Endodermal cell (in vitro differentiated cells): ENCODE measurements around the gene CD80. TPM values are rescaled to one million over a fixed set of nuclear protein-coding genes. Genes with fewer than 3 reads are reported as not detected.

Source experiments
- DNase-seq: peaks from one replicate; pipeline ENCODE4 v3.0.0-alpha.2; 2017
- H3K27ac ChIP-seq: 2 replicates; pipeline ENCODE4 v1.5.1; 2013; ENCODE audit warnings: mild to moderate bottlenecking, low read depth, low read length, moderate library complexity
- H3K27me3 ChIP-seq: 2 replicates; pipeline ENCODE4 v1.6.1; 2013; ENCODE audit warnings: mild to moderate bottlenecking, low read length, moderate library complexity; ENCODE audit not compliant: insufficient read depth, control insufficient read depth, poor library complexity, severe bottlenecking
- H3K36me3 ChIP-seq: 2 replicates; pipeline ENCODE4 v1.7.0; 2013; ENCODE audit warnings: mild to moderate bottlenecking, low read length, moderate library complexity; ENCODE audit not compliant: control insufficient read depth, insufficient read depth
- H3K4me1 ChIP-seq: one replicate; pipeline ENCODE4 v1.7.0; 2013; ENCODE audit warnings: low read length; ENCODE audit not compliant: control insufficient read depth, insufficient read depth
- H3K4me3 ChIP-seq: 2 replicates; pipeline ENCODE4 v1.5.1; 2013; ENCODE audit warnings: mild to moderate bottlenecking, low read length, moderate library complexity
- H3K9ac ChIP-seq: 2 replicates; pipeline ENCODE4 v1.6.1; 2013; ENCODE audit warnings: mild to moderate bottlenecking, low read length, moderate library complexity; ENCODE audit not compliant: poor library complexity, severe bottlenecking; ENCODE audit errors: extremely low read depth
- H3K9me3 ChIP-seq: 2 replicates; pipeline ENCODE4 v1.6.1; 2013; ENCODE audit warnings: mild to moderate bottlenecking, low read length, moderate library complexity; ENCODE audit not compliant: control insufficient read depth
- H3K27ac Mint-ChIP-seq: 2 replicates; pipeline ENCODE4 v1.8.0; 2020; ENCODE audit warnings: mixed read lengths
- H3K27me3 Mint-ChIP-seq: 2 replicates; pipeline ENCODE4 v1.8.0; 2021; ENCODE audit warnings: mild to moderate bottlenecking, mixed read lengths; ENCODE audit not compliant: insufficient read depth
- H3K36me3 Mint-ChIP-seq: 2 replicates; pipeline ENCODE4 v1.8.0; 2020; ENCODE audit warnings: low read depth, mixed read lengths
- H3K4me1 Mint-ChIP-seq: 2 replicates; pipeline ENCODE4 v1.8.0; 2020; ENCODE audit warnings: mixed read lengths
- H3K4me3 Mint-ChIP-seq: 2 replicates; pipeline ENCODE4 v1.8.0; 2020; ENCODE audit warnings: mild to moderate bottlenecking, moderate library complexity, mixed read lengths
- H3K9me3 Mint-ChIP-seq: 2 replicates; pipeline ENCODE4 v1.8.0; 2020; ENCODE audit warnings: mild to moderate bottlenecking, mixed read lengths
- WGBS, 2 experiments: methylation state at CpG; one replicate each; pipeline versions ENCODE4 v1.1.5 to v1.1.7; 2013; ENCODE audit warnings: missing lambda C conversion rate in 2 of 2, mixed read lengths in 1 of 2; ENCODE audit not compliant: insufficient coverage in 1 of 2, insufficient read length in 1 of 2; 5-methylcytosine and 5-hydroxymethylcytosine counted together
- total RNA-seq, 2 donors: library from RNA; stranded (reverse); fragmentation: NEBNext Ultra II Directional in 1 of 2; extraction: Animal tissue kit (Norgen Biotek cat#: 25700) in 1 of 2; gene quantifications; 2 replicates in 1 of 2; 3 replicates in 1 of 2; pipeline ENCODE4 v1.2.1, GENCODE V29; 2021
- TF ChIP-seq, protein P1 (sequence below): fragments of 200-600 bp; sonication (generic); conservative IDR thresholded peaks from 2 replicates; pipeline ENCODE4 v1.5.0; 2021; ENCODE audit warnings: antibody characterized with exemption, mild to moderate bottlenecking

CD80 gene
- total RNA-seq, 2 donors from 2014 or later, result 2.2 to 2.5 TPM

DNA sequence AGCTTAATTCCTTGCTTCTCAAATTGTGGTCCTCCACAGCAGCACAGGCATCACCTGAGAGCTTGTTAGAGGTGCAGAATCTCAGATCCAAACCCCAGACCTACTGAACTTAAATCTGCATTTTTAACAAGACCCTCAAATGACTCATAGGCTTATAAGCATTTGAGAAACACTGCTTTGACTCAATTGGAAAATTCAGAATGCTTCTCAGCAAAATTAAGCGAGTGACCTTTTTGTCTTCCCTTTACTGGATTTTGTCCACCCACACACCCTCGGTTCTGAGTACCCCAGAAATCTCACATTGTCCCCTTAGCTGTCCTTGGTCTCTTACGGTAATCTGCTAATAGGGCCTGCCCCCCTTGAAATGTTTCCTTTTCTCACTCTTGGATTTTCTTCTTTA, 17.9 kb downstream of the CD80 start:
- TF ChIP-seq, protein P1, sequence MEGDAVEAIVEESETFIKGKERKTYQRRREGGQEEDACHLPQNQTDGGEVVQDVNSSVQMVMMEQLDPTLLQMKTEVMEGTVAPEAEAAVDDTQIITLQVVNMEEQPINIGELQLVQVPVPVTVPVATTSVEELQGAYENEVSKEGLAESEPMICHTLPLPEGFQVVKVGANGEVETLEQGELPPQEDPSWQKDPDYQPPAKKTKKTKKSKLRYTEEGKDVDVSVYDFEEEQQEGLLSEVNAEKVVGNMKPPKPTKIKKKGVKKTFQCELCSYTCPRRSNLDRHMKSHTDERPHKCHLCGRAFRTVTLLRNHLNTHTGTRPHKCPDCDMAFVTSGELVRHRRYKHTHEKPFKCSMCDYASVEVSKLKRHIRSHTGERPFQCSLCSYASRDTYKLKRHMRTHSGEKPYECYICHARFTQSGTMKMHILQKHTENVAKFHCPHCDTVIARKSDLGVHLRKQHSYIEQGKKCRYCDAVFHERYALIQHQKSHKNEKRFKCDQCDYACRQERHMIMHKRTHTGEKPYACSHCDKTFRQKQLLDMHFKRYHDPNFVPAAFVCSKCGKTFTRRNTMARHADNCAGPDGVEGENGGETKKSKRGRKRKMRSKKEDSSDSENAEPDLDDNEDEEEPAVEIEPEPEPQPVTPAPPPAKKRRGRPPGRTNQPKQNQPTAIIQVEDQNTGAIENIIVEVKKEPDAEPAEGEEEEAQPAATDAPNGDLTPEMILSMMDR, result no peak
- Histone ChIP-seq H3K9ac (no peak overlapping the region), H3K27me3 (no peaks in the 10 kb centered on the region), H3K27ac (no peak overlapping the region), H3K36me3 (no peaks in the 10 kb centered on the region), H3K4me1 (no peaks in the 10 kb centered on the region), H3K4me3 (no peak overlapping the region), H3K9me3 (peaks cover 4% of the 10 kb centered on the region)
- WGBS, 2 experiments, result 78 to 88% methylated on average over 3 of the region's 3 CpGs
- Mint-ChIP-seq H3K36me3 (peaks cover 3% of the 10 kb centered on the region), H3K4me1 (no peaks in the 10 kb centered on the region), H3K9me3 (peaks cover 4% of the 10 kb centered on the region), H3K27ac (no peak overlapping the region), H3K27me3 (no peaks in the 10 kb centered on the region), H3K4me3 (no peak overlapping the region)
- no peak for DNase-seq

DNA sequence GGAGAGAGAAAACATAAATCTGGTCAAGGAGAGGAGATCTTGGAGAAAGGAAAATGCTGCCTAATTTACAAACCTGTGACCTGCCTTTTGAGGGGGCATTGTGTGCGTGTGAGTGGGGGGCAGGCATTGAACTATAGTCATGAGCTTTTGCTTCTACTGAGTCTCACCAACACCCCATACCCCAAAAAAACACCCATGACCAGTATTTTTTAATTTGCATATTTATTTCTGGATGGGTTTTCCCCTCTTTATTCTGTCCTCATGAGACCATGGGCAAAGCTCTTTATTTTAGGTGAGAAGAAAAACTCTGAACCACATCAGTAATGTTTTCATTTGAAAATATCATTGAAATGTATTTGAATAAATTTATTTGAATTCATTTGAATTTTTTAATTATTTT, 20.6 kb downstream of the CD80 start:
- no peaks in the 10 kb centered on the region for H3K36me3 ChIP-seq
- peaks cover 3% of the 10 kb centered on the region for H3K36me3 Mint-ChIP-seq
- TF ChIP-seq, protein P1, result no peak
- no peak overlapping the region for H3K4me3 Mint-ChIP-seq
- H3K27ac Mint-ChIP-seq, result no peak overlapping the region
- no peaks in the 10 kb centered on the region for H3K4me1 Mint-ChIP-seq
- H3K9me3 Mint-ChIP-seq, result peaks cover 4% of the 10 kb centered on the region
- H3K9ac ChIP-seq, result no peak overlapping the region
- H3K27ac ChIP-seq, result no peak overlapping the region
- H3K4me1 ChIP-seq, result no peaks in the 10 kb centered on the region
- H3K27me3 Mint-ChIP-seq, result no peaks in the 10 kb centered on the region
- 100% methylated on average over 1 of the region's 1 CpG; no CpG with 5 or more reads in 1 of the 2 experiments for WGBS, 2 experiments
- H3K9me3 ChIP-seq, result peaks cover 4% of the 10 kb centered on the region
- H3K4me3 ChIP-seq, result no peak overlapping the region
- H3K27me3 ChIP-seq, result no peaks in the 10 kb centered on the region
- DNase-seq, result no peak

DNA sequence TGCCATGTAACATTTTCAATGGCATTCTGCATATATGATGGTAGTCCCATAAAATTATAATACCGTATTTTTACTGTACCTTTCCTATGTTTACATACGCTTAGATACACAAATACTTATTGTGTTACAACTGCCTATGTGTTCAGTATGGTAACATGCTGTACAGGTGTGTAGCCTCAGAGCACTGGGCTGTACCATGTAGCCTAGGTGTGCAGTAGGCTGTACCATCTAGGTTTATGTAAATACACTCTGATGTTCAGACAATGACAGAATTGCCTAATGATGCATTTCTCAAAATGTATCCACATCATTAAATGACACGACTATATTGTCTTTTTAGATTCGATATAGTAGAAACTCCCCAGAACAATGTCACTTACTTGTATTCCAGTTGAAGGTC, 22.7 kb downstream of the CD80 start:
- Histone ChIP-seq H3K9me3 (no peaks in the 10 kb centered on the region), H3K4me3 (no peak overlapping the region), H3K4me1 (no peaks in the 10 kb centered on the region), H3K27ac (no peak overlapping the region), H3K36me3 (no peaks in the 10 kb centered on the region), H3K9ac (no peak overlapping the region), H3K27me3 (no peaks in the 10 kb centered on the region)
- TF ChIP-seq, protein P1, result no peak
- Mint-ChIP-seq H3K9me3 (no peaks in the 10 kb centered on the region), H3K27me3 (no peaks in the 10 kb centered on the region), H3K27ac (no peak overlapping the region), H3K4me1 (no peaks in the 10 kb centered on the region), H3K4me3 (no peak overlapping the region), H3K36me3 (no peaks in the 10 kb centered on the region)
- no peak for DNase-seq
- WGBS, 2 experiments, result 89 to 100% methylated on average over 2 to 3 of the region's 4 CpGs
